GM12875 (cell line): ENCODE data around the gene UGT1A5.
"Not testable (repeated sequence)": the region's sequence is repeated elsewhere in the genome, so short reads cannot be mapped to it uniquely, and the experiment has no call there.

Source experiments
- H3K4me3 ChIP-seq: one replicate; pipeline ENCODE4 v1.5.1; 2011; ENCODE audit warnings: low read depth, low read length, control low read depth
- CTCF ChIP-seq: IDR thresholded peaks from 2 replicates; pipeline ENCODE4 v1.5.1; 2011; ENCODE audit warnings: low read depth, mild to moderate bottlenecking, control low read depth, inconsistent platforms, low read length, moderate library complexity, borderline replicate concordance; ENCODE audit not compliant: insufficient read depth

UGT1A5 gene

DNA sequence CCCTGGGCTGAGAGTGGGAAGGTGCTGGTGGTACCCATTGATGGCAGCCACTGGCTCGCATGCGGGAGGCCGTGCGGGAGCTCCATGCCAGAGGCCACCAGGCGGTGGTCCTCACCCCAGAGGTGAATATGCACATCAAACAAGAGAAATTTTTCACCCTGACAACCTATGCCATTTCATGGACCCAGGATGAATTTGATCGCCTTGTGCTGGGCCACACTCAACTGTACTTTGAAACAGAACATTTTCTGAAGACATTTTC lies 34.5 kb downstream of the UGT1A5 start:
- TF ChIP-seq CTCF: no peak
- no peak overlapping the region for H3K4me3 ChIP-seq

DNA sequence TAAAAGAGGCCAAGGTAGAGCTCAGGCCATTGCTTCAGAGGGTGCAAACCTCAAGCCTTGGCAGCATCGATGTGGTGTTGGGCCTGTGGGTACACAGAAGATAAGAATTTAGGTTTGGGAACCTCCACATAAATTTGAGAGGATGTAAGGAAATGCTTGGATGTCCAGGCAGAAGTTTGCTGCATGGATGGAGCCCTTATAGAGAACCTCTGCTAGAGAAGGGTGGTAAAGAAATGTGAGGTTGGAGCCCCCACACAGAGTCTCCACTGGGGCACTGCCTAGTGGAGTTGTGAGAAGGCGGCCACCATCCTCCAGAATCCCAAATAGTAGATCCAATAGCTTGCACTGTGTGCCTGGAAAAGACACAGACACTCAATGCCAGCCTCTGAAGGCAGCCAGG lies 38.0 kb downstream of the UGT1A5 start:
- not testable (repeated sequence) for H3K4me3 ChIP-seq

DNA sequence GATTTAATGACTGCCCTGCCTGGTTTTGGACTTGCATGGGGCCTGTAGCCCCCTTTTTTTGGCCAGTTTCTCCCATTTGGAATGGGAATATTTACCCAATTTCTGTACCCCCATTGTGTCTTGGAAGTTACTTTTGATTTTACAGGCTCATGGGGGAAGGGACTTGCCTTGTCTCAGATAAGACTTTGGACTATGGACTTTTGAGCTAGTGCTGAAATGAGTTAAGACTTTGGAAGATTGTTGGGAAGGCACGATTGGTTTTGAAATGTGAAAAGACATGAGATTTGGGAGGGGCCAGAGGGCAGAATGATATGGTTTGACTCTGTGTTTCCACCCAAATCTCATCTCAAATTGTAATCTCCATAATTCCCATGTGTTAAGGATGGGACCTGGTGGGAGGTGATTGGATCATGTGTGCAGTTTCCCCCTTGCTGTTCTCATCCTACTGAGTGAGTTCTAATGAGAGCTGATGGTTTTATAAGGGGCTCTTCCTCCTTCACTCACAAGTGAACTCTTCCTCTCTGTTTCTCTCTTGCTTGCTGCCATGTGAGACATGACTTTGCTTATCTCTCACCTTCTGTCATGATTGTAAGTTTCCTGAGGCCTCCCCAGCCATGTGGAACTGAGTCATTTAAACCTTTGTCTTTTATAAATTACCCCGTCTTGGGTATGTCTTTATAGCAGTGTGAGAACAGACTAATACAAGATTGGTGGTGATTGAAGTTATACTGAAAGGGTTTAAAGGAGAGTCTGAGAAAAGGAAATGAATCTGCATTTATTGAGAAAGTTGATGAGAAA lies 38.7 kb downstream of the UGT1A5 start:
- not testable (repeated sequence) for H3K4me3 ChIP-seq

GRCh38 chr2:233754872-233755611 lies 42.3 kb downstream of the UGT1A5 start:
- H3K4me3 ChIP-seq: no peak overlapping the region
- no peak for TF ChIP-seq CTCF

- no peak for TF ChIP-seq CTCF
These were observed 43.8 kb downstream of the UGT1A5 start for GRCh38 chr2:233756429-233757081.

DNA sequence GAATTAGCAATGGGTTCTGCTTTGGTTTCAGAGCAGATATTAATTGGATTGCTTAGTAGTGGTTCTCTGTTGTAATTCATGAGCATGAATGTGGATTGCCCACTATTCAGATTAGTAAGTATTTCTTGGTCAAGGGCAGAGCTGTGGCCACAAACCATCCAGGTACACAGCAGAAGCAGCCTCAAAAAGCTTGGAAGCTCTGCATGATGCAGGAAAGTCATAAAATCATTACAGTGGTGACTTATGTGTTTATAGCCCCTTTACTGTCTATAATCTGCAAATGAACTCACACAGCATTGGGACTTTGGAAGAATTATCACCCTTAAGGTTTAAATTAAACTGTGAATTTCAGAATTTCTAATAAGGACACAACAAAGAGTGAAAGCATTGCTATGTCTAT lies 45.4 kb downstream of the UGT1A5 start:
- H3K4me3 ChIP-seq: no peak overlapping the region
- no peak for TF ChIP-seq CTCF

More at GRCh38 chr2:233756429-233757081, 43.8 kb downstream of the UGT1A5 start:
- H3K4me3 ChIP-seq: no peak overlapping the region

- no peak overlapping the region for H3K4me3 ChIP-seq
- TF ChIP-seq CTCF: no peak
These were observed 46.1 kb downstream of the UGT1A5 start for GRCh38 chr2:233758849-233759248.

GRCh38 chr2:233760043-233760442 lies 47.3 kb downstream of the UGT1A5 start, which contains the start of gene UGT1A1:
UGT1A1 (plus strand) TSS chr2:233760270; CDS start chr2:233760288, 18 bp downstream.
- no peak within 1 kb of the TSS for H3K4me3 ChIP-seq
- no peak for TF ChIP-seq CTCF
